ENCODE measurements around the gene KLHL29. TPM values are rescaled to one million over a fixed set of nuclear protein-coding genes. Genes with fewer than 3 reads are reported as not detected.

The KLHL29 gene
- total and polyA plus RNA-seq, 2 experiments from 2014 or later = 1.5 to 6.5 TPM

GRCh38 chr2:23645230-23645808 lies 260.3 kb downstream of the KLHL29 start:
- no peak overlapping the region for H2AFZ ChIP-seq
- H3K9me3 Mint-ChIP-seq = peaks cover 9% of the 10 kb centered on the region
- no peaks in the 10 kb centered on the region for H4K20me1 ChIP-seq (replicated peaks; ENCODE audit: insufficient read depth)
- H3K4me1 ChIP-seq (ENCODE audit: insufficient read depth) = no peaks in the 10 kb centered on the region
- no peak overlapping the region for H3K4me3 ChIP-seq
- H3K27me3 Mint-ChIP-seq (ENCODE audit: insufficient read depth, low read depth, poor library complexity) = no peaks in the 10 kb centered on the region
- peaks cover 10% of the 10 kb centered on the region for H3K4me1 Mint-ChIP-seq
- H3K9me2 ChIP-seq (ENCODE audit: insufficient read depth) = no peaks in the 10 kb centered on the region
- H3K4me3 Mint-ChIP-seq = no peak overlapping the region
- ATAC-seq = no peak
- no peaks in the 10 kb centered on the region for H3K27me3 ChIP-seq (ENCODE audit: insufficient read depth)
- H3K36me3 ChIP-seq (ENCODE audit: insufficient read depth) = no peaks in the 10 kb centered on the region
- no peaks in the 10 kb centered on the region for H3F3A ChIP-seq (replicated peaks; ENCODE audit: low read depth)
- no peak overlapping the region for H3K27ac Mint-ChIP-seq
- no peak for DNase-seq (ENCODE audit: low spot score)
- no peaks in the 10 kb centered on the region for H3K79me2 ChIP-seq (replicated peaks; ENCODE audit: insufficient read depth)
- peaks cover 17% of the 10 kb centered on the region for H3K36me3 Mint-ChIP-seq (ENCODE audit: low read depth)
- H3K27ac ChIP-seq (ENCODE audit: low read depth) = no peak overlapping the region
- TF ChIP-seq JUNB (IDR thresholded peaks at IDR 0.05; ENCODE audit: unreplicated experiment) (no peak), ZNF331 (CRISPR knock-in tag; IDR thresholded peaks at IDR 0.05; ENCODE audit: low read depth) (no peak), ETS1 (IDR thresholded peaks at IDR 0.05) (no peak)
- H3K4me2 ChIP-seq = no peak overlapping the region

GRCh38 chr2:23647563-23647962 lies 262.6 kb downstream of the KLHL29 start:
- peaks cover 10% of the 10 kb centered on the region for H3K4me1 Mint-ChIP-seq
- H3K36me3 Mint-ChIP-seq (ENCODE audit: low read depth) = peaks cover 14% of the 10 kb centered on the region
- Histone ChIP-seq H4K20me1 (replicated peaks; ENCODE audit: insufficient read depth) (no peaks in the 10 kb centered on the region), H3K4me1 (ENCODE audit: insufficient read depth) (no peaks in the 10 kb centered on the region), H3F3A (replicated peaks; ENCODE audit: low read depth) (no peaks in the 10 kb centered on the region), H2AFZ (no peak overlapping the region), H3K27ac (ENCODE audit: low read depth) (no peak overlapping the region), H3K36me3 (ENCODE audit: insufficient read depth) (no peaks in the 10 kb centered on the region), H3K27me3 (ENCODE audit: insufficient read depth) (no peaks in the 10 kb centered on the region), H3K79me2 (replicated peaks; ENCODE audit: insufficient read depth) (no peaks in the 10 kb centered on the region), H3K9me2 (ENCODE audit: insufficient read depth) (no peaks in the 10 kb centered on the region), H3K4me2 (no peak overlapping the region), H3K4me3 (no peak overlapping the region)
- DNase-seq (ENCODE audit: low spot score) (no peak), ATAC-seq (no peak)
- H3K27ac Mint-ChIP-seq = no peak overlapping the region
- H3K9me3 Mint-ChIP-seq = peaks cover 9% of the 10 kb centered on the region
- H3K4me3 Mint-ChIP-seq = no peak overlapping the region
- peaks cover 2% of the 10 kb centered on the region for H3K27me3 Mint-ChIP-seq (ENCODE audit: insufficient read depth, low read depth, poor library complexity)
- TF ChIP-seq EZH2 (IDR thresholded peaks at IDR 0.05; ENCODE audit: low read depth, unreplicated experiment) = no peak
- TF ChIP-seq REST (IDR thresholded peaks at IDR 0.05; ENCODE audit: unreplicated experiment) = no peak
- no peak for TF ChIP-seq POLR2AphosphoS5 (IDR thresholded peaks at IDR 0.05; ENCODE audit: low read depth)
- no peak for TF ChIP-seq CREB1 (CRISPR knock-in tag; IDR thresholded peaks at IDR 0.05; ENCODE audit: low read depth)
- TF ChIP-seq JUNB (IDR thresholded peaks at IDR 0.05; ENCODE audit: unreplicated experiment) = no peak
- no peak for TF ChIP-seq ZNF331 (CRISPR knock-in tag; IDR thresholded peaks at IDR 0.05; ENCODE audit: low read depth)
- TF ChIP-seq EZH2phosphoT487 (IDR thresholded peaks at IDR 0.05; ENCODE audit: unreplicated experiment) = no peak
- TF ChIP-seq ZNF114 (CRISPR knock-in tag; IDR thresholded peaks at IDR 0.05) = no peak
- TF ChIP-seq NANOG (IDR thresholded peaks at IDR 0.05; ENCODE audit: borderline replicate concordance) = no peak
- TF ChIP-seq CTCF (conservative IDR thresholded peaks at IDR 0.05; ENCODE audit: low read depth in 2 of 2) = no peak
